Neutrophil (primary cell): ENCODE data around the gene POLDIP3.
"Not testable (repeated sequence)": the region's sequence is repeated elsewhere in the genome, so short reads cannot be mapped to it uniquely, and the experiment has no call there.

Experiments used
- H3K27ac ChIP-seq: fragments of 200-600 bp; sonication (generic); 2 replicates; pipeline ENCODE4 v1.5.1; 2016; ENCODE audit warnings: mild to moderate bottlenecking, moderate library complexity
- H3K27me3 ChIP-seq: fragments of 200-600 bp; sonication (generic); 2 replicates; pipeline ENCODE4 v1.6.0; 2016; ENCODE audit warnings: mild to moderate bottlenecking
- H3K36me3 ChIP-seq: fragments of 200-600 bp; sonication (generic); 2 replicates; pipeline ENCODE4 v1.5.1; 2017
- H3K4me1 ChIP-seq, 2 experiments: fragments of 200-600 bp in 1 of 2; sonication (generic) in 1 of 2; 1 replicate in 1 of 2; 2 replicates in 1 of 2; pipeline versions ENCODE4 v1.5.1 to v1.6.1; 2013 to 2016; ENCODE audit warnings: low read depth in 1 of 2, low read length in 1 of 2, mild to moderate bottlenecking in 1 of 2, moderate library complexity in 1 of 2; ENCODE audit not compliant: control insufficient read depth in 1 of 2, insufficient read depth in 1 of 2
- H3K4me3 ChIP-seq, 2 experiments: fragments of 200-600 bp in 1 of 2; sonication (generic) in 1 of 2; 1 replicate in 1 of 2; 2 replicates in 1 of 2; pipeline ENCODE4 v1.5.1; 2013 to 2016; ENCODE audit warnings: low read depth in 1 of 2, low read length in 1 of 2, mild to moderate bottlenecking in 1 of 2, moderate library complexity in 1 of 2
- H3K9me3 ChIP-seq: fragments of 200-600 bp; sonication (generic); 2 replicates; pipeline ENCODE4 v1.5.1; 2016
- CTCF ChIP-seq: fragments of 200-600 bp; sonication (generic); IDR thresholded peaks from 2 replicates; pipeline ENCODE4 v1.5.1; 2016; ENCODE audit warnings: antibody characterized with exemption

The POLDIP3 gene

GRCh38 chr22:42608136-42608822, 6.4 kb downstream of the POLDIP3 start:
- H3K4me1 ChIP-seq: peaks cover 24 to 29% of the 10 kb centered on the region in 2 experiments

GRCh38 chr22:42607641-42608040, 7.0 kb downstream of the POLDIP3 start:
- peaks cover 59% of the 10 kb centered on the region for H3K36me3 ChIP-seq
- not testable (repeated sequence) for H3K27me3 ChIP-seq, H3K27ac ChIP-seq, H3K9me3 ChIP-seq, H3K4me3 ChIP-seq
- H3K4me1 ChIP-seq: peaks cover 18 to 23% of the 10 kb centered on the region in 2 experiments

More at GRCh38 chr22:42608136-42608822, 6.4 kb downstream of the POLDIP3 start:
- Histone ChIP-seq H3K27me3 (no peaks in the 10 kb centered on the region), H3K9me3 (no peaks in the 10 kb centered on the region), H3K27ac (no peak overlapping the region), H3K36me3 (peaks cover 53% of the 10 kb centered on the region), H3K4me3 (no peak overlapping the region)
- no peak for TF ChIP-seq CTCF

GRCh38 chr22:42604403-42604802, 10.3 kb downstream of the POLDIP3 start:
- Histone ChIP-seq H3K36me3 (peaks cover 77% of the 10 kb centered on the region), H3K9me3 (no peaks in the 10 kb centered on the region), H3K27ac (no peak overlapping the region), H3K27me3 (no peaks in the 10 kb centered on the region), H3K4me3 (no peak overlapping the region), H3K4me1 (no peaks in the 10 kb centered on the region)
- TF ChIP-seq CTCF: no peak

GRCh38 chr22:42603427-42603826, 11.3 kb downstream of the POLDIP3 start:
- Histone ChIP-seq H3K36me3 (peaks cover 78% of the 10 kb centered on the region), H3K4me3 (no peak overlapping the region), H3K4me1 (no peaks in the 10 kb centered on the region), H3K9me3 (no peaks in the 10 kb centered on the region), H3K27me3 (no peaks in the 10 kb centered on the region), H3K27ac (no peak overlapping the region)
- no peak for TF ChIP-seq CTCF

GRCh38 chr22:42602470-42602869, 12.2 kb downstream of the POLDIP3 start:
- Histone ChIP-seq H3K4me3 (no peak overlapping the region), H3K27me3 (no peaks in the 10 kb centered on the region), H3K27ac (no peak overlapping the region), H3K4me1 (no peaks in the 10 kb centered on the region), H3K36me3 (peaks cover 83% of the 10 kb centered on the region), H3K9me3 (no peaks in the 10 kb centered on the region)
- TF ChIP-seq CTCF: no peak

- TF ChIP-seq CTCF: no peak
- H3K27ac ChIP-seq: no peak overlapping the region
- peaks cover 83% of the 10 kb centered on the region for H3K36me3 ChIP-seq
These were observed 12.7 kb downstream of the POLDIP3 start for GRCh38 chr22:42601879-42602465.

More at GRCh38 chr22:42601879-42602465, 12.7 kb downstream of the POLDIP3 start:
- H3K9me3 ChIP-seq: no peaks in the 10 kb centered on the region
- H3K27me3 ChIP-seq: no peaks in the 10 kb centered on the region
- no peaks in the 10 kb centered on the region for H3K4me1 ChIP-seq
- no peak overlapping the region for H3K4me3 ChIP-seq
